GM21737 (cell line): ENCODE results near the gene UTS2R.

Experiments
- ATAC-seq: cut with Tn5 transposase; IDR thresholded peaks from one replicate; pipeline ENCODE4 v1.9.1; 2021; ENCODE audit warnings: mild to moderate bottlenecking, moderate library complexity; ENCODE audit not compliant: unreplicated experiment

The UTS2R gene

DNA sequence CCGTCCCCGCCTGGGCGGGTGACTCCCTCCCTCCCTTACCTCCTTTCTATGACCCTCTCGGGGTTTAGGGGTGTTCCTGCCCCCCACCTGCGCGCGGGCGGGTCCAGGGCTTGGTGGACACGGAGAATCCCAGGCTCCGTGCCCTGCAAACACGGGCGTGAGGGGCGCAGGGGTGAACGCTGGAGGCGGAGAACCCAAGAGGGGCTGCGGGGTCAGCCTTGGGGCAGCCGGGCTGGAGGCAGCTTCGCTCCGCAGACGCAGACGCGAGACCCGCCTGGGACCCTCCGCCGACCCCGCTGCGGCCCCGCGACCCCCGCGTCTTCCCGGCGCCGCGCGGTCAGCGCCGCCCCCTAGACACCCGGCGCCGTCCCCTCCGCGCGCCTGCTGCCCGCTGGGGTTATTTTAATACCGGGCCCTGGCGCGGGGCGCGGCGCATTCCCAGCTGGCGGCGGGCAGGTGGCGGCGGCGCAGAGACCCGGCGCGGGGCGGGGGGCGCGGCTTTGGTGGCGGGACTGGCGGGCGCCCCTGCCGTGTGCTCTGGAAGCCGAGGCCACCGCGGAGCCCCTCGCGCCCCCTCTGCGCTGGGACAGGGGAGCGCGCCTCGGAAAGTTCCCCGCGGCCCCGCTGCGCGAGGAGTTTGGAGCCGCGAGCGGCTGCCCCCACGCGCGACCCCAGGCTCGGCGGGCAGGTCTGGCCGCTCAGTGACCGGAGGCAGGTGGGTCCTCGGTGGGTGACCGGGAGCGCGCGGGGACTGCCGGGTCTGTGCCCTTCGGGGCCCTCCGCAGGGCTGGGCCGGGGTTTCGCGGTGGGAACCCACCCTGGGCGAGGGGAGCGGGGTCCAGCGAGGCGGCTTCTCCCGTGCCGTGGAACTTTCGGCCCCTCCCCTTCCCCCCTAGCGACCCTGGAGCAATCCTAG, at the start of gene UTS2R:
TSS of gene UTS2R (plus strand) at position 433 of the 916 bp plus-strand sequence. CDS start 2,560 bp downstream, outside the sequence.
- ATAC-seq: no peak

GRCh38 chr17:82321947-82322466, 49.6 kb upstream of the UTS2R start:
- ATAC-seq: no peak

- ATAC-seq: no peak
Measured at GRCh38 chr17:82322526-82323453, 48.8 kb upstream of the UTS2R start.

- ATAC-seq: no peak
Measured at GRCh38 chr17:82323514-82324234, 47.9 kb upstream of the UTS2R start.

DNA sequence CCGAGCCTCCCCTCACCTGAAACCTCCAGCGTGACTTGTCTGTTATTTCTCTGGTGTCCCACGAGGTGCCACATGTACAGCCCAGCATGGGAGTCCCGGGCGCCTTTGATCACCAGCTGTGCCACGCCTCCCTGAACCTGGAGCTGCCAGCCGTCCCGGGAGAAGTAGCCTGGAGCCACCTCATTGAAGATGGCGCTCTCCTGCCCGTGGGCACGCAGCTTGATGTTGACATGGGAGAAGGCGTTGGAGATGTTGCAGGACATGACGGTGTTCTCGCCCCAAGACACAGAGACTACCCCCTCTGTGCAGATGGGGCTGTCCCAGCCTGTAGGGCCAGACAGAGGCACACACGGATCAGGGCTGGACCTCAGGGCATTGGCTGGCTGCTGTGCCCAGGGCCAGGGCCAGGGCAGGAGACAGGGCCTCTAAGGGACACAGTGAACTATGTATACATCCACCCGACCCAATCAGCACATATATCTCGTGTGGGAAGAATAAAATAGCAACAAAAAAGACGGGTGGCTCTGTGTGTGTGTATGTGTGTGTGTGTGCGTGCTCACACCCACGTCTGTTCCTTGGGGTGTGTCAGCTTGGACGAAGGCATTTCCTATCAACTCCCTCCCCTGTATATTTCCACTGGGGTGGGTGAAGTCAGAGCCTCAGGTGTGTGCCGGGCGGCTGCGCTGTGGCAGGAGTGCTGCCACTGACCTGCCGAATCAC, 46.8 kb upstream of the UTS2R start:
- ATAC-seq: no peak

- ATAC-seq: no peak
Measured at GRCh38 chr17:82325286-82326180, 46.0 kb upstream of the UTS2R start.

GRCh38 chr17:82327289-82327688, 44.3 kb upstream of the UTS2R start:
- ATAC-seq: no peak

DNA sequence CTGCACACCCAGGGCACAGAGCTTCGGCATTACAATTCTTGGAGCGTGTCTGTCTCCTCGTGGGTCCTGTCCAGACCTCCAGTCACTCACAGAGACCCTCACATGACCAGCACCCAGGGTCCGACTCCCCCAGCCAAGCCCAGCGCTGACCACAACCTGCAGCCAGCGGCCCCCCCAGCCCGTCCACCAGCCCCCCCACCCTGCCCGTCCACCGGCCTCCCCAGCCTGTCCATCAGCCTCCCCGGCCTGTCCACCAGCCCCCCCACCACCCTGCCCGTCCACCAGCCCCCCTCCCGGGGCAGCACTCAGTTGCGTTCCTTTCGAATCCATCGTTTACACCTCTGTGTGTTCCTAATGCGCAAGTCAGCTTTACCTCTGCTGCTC, 43.8 kb upstream of the UTS2R start:
- ATAC-seq: no peak

GRCh38 chr17:82328141-82328993, 43.2 kb upstream of the UTS2R start:
- ATAC-seq: no peak

DNA sequence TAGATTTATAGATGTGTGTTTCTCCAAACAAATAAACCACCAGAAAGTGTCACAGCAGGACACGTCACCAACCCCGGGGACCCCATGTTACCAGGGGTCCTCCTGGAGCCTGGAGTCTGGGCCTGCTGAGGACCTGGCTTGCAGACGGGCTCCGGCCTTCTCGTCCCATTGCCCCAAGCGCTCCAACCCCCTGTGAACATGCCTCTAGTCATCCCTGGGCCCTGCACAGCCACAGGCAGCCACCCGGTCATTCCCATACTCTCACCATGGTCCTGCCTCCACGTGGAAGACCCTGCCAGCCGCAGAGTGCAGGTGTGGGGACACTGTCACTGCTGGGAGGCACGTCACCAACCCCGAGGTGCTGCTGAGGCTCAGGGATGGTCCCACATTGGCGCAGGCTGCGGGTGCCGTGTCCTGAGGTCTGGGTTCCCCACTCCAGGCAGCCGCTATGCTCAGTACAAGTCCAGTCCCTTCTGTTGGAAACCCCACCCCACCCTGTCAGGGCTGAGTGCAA, 42.5 kb upstream of the UTS2R start:
- no peak for ATAC-seq

GRCh38 chr17:82329683-82330321, 41.8 kb upstream of the UTS2R start:
- no peak for ATAC-seq

DNA sequence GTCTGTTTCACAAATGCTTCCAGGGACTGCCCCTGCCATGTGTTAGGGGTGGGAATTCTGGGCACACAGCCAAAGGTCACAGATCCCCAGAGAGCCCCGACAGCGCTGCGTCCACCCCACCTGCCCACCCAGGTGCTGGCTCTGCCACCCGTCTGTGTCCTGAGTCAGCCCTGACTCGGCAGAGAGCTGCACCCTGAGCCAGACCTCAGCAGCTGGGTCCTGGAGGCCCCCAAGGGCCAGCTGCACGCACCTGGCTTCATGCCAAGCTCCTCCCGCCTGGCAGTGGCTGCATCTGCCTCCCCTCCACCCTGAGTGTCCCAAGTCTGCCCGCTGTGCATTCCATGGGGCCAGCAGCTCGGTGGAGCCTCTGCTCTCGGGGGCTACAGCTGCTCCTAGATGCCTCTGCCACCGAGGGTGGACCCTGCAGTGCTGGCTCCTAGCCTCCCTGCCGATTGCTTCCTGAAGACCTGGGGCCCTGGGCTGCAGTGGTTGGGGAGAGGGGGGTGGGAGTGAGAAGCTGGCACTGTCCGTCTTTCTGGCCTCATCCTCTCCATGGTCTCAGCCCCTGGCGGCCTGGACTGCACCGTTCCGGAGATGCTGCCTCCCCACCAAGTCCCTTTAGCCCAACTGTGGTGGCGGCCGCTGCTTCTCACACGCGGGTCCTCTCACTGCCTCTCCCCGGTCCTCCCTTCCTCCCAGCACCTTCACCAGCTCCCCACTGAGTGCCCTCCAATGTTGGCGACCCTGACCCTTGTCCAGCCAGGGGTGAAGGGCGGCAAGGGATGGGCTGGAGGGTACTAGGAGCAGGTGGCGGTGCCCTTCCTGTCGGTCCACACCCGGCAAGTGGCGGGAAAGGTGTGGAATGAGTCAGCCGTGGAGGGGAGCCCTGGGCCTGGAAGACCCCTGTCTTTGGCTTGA, 41.0 kb upstream of the UTS2R start:
- no peak for ATAC-seq

GRCh38 chr17:82331345-82331939, 40.1 kb upstream of the UTS2R start:
- no peak for ATAC-seq

- ATAC-seq: no peak
Measured at GRCh38 chr17:82332669-82333278, 38.8 kb upstream of the UTS2R start.
